ENCODE measurements around the gene CCDC12.

The CCDC12 gene

GRCh38 chr3:46907271-46907670 is 69.3 kb downstream of the CCDC12 start:
- Histone ChIP-seq H3K27me3 (ENCODE audit: control insufficient read depth, insufficient read depth, low read length) (no peaks in the 10 kb centered on the region), H3K9me3 (ENCODE audit: control insufficient read depth, insufficient read depth, low read length) (no peaks in the 10 kb centered on the region), H3K36me3 (ENCODE audit: control insufficient read depth, insufficient read depth, low read length) (no peaks in the 10 kb centered on the region), H3K9ac (ENCODE audit: low read depth, low read length) (no peak overlapping the region), H3K4me3 (ENCODE audit: low read depth, low read length) (no peak overlapping the region), H3K4me1 (ENCODE audit: control insufficient read depth, insufficient read depth, low read length) (no peaks in the 10 kb centered on the region), H3K27ac (ENCODE audit: low read depth, low read length) (no peak overlapping the region)

GRCh38 chr3:46906471-46907058 is 70.0 kb downstream of the CCDC12 start:
- Histone ChIP-seq H3K9me3 (ENCODE audit: control insufficient read depth, insufficient read depth, low read length) (no peaks in the 10 kb centered on the region), H3K4me1 (ENCODE audit: control insufficient read depth, insufficient read depth, low read length) (no peaks in the 10 kb centered on the region)

DNA sequence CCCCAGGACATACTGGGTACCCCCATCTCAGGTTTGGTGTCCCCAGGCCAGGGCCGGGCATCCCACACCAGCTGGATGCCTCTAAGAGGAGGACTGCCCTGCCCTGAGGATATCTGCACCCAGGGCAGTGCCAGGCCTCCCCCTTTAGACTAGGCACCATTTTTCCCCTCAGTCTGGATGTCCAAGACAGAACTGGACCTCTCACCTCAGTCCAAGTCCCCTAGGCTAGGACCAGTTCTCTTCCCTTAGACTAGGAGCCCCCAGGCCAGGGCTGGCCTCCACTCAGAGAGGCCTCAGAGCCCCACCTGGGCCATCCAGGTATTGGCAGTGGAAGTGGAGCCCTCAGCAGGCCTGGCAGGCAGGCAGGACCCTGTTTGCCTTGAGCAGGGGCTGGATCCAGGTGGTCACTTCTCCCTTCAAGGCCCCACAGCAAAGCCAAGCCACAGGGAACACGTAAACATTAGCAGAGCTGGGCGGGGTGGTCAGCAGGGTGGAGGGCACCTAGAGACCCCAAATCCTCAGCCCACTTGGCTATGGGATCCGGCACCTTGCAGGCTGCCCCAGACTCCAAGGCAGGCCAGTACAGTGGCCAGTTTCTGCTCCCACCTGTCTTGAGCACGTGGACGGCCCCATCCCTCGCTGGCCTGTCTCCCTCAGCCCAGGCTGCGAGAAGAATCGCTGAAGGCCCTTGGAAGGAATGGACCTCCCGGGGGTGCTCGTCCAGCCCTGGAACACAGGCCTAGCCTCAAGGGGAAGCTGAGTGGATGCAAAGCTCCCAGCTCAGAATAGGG is 70.7 kb downstream of the CCDC12 start:
- Histone ChIP-seq H3K9me3 (ENCODE audit: control insufficient read depth, insufficient read depth, low read length) (no peaks in the 10 kb centered on the region), H3K27ac (ENCODE audit: low read depth, low read length) (no peak overlapping the region), H3K36me3 (ENCODE audit: control insufficient read depth, insufficient read depth, low read length) (no peaks in the 10 kb centered on the region), H3K27me3 (ENCODE audit: control insufficient read depth, insufficient read depth, low read length) (no peaks in the 10 kb centered on the region), H3K9ac (ENCODE audit: low read depth, low read length) (no peak overlapping the region), H3K4me1 (ENCODE audit: control insufficient read depth, insufficient read depth, low read length) (no peaks in the 10 kb centered on the region), H3K4me3 (ENCODE audit: low read depth, low read length) (no peak overlapping the region)

More at GRCh38 chr3:46906471-46907058, 70.0 kb downstream of the CCDC12 start:
- no peak overlapping the region for H3K27ac ChIP-seq (ENCODE audit: low read depth, low read length)
- no peaks in the 10 kb centered on the region for H3K36me3 ChIP-seq (ENCODE audit: control insufficient read depth, insufficient read depth, low read length)
- no peak overlapping the region for H3K4me3 ChIP-seq (ENCODE audit: low read depth, low read length)
- H3K27me3 ChIP-seq (ENCODE audit: control insufficient read depth, insufficient read depth, low read length): no peaks in the 10 kb centered on the region
- no peak overlapping the region for H3K9ac ChIP-seq (ENCODE audit: low read depth, low read length)

- Histone ChIP-seq H3K4me1 (ENCODE audit: control insufficient read depth, insufficient read depth, low read length) (no peaks in the 10 kb centered on the region), H3K27ac (ENCODE audit: low read depth, low read length) (no peak overlapping the region), H3K9ac (ENCODE audit: low read depth, low read length) (no peak overlapping the region), H3K9me3 (ENCODE audit: control insufficient read depth, insufficient read depth, low read length) (no peaks in the 10 kb centered on the region), H3K36me3 (ENCODE audit: control insufficient read depth, insufficient read depth, low read length) (no peaks in the 10 kb centered on the region), H3K27me3 (ENCODE audit: control insufficient read depth, insufficient read depth, low read length) (no peaks in the 10 kb centered on the region), H3K4me3 (ENCODE audit: low read depth, low read length) (no peak overlapping the region)
These were observed 71.4 kb downstream of the CCDC12 start for GRCh38 chr3:46905213-46905560.

GRCh38 chr3:46904303-46905212 is 72.0 kb downstream of the CCDC12 start:
- Histone ChIP-seq H3K27me3 (ENCODE audit: control insufficient read depth, insufficient read depth, low read length) (no peaks in the 10 kb centered on the region), H3K9ac (ENCODE audit: low read depth, low read length) (no peak overlapping the region), H3K9me3 (ENCODE audit: control insufficient read depth, insufficient read depth, low read length) (no peaks in the 10 kb centered on the region), H3K4me1 (ENCODE audit: control insufficient read depth, insufficient read depth, low read length) (no peaks in the 10 kb centered on the region), H3K27ac (ENCODE audit: low read depth, low read length) (no peak overlapping the region), H3K36me3 (ENCODE audit: control insufficient read depth, insufficient read depth, low read length) (no peaks in the 10 kb centered on the region), H3K4me3 (ENCODE audit: low read depth, low read length) (no peak overlapping the region)

DNA sequence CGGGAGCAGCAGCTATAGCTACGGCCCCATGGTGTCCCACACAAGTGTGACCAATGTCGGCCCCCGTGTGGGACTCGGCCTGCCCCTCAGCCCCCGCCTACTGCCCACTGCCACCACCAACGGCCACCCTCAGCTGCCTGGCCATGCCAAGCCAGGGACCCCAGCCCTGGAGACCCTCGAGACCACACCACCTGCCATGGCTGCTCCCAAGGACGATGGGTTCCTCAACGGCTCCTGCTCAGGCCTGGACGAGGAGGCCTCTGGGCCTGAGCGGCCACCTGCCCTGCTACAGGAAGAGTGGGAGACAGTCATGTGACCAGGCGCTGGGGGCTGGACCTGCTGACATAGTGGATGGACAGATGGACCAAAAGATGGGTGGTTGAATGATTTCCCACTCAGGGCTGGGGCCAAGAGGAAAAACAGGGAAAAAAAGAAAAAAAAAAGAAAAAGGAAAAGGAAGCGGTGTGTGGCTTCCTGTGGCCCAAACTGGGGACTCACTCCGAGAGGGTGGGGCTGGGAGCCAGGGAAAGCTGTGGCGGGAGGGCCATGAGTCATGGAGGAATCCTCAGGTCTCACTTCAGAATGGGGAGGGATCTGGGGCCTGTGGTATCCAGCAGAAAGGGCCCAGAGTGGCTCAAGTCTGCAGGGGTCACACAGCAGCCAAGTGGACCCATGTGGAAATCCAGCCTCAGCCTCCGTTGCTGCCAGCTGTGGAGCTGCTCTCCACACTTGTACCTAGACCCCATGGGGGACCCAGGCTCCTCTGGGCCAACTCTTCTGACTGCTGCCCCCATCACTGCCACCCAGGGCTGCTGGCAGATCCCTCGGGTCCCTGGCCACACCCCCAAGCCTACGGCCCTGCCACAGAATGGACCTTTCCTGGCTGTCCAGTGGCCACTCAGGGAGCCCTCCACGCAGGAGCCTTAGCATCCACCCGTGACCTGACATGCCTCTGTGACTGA is 72.9 kb downstream of the CCDC12 start:
- Histone ChIP-seq H3K4me3 (ENCODE audit: low read depth, low read length) (no peak overlapping the region), H3K27me3 (ENCODE audit: control insufficient read depth, insufficient read depth, low read length) (no peaks in the 10 kb centered on the region), H3K9ac (ENCODE audit: low read depth, low read length) (no peak overlapping the region), H3K4me1 (ENCODE audit: control insufficient read depth, insufficient read depth, low read length) (no peaks in the 10 kb centered on the region), H3K27ac (ENCODE audit: low read depth, low read length) (no peak overlapping the region), H3K36me3 (ENCODE audit: control insufficient read depth, insufficient read depth, low read length) (no peaks in the 10 kb centered on the region), H3K9me3 (ENCODE audit: control insufficient read depth, insufficient read depth, low read length) (no peaks in the 10 kb centered on the region)

DNA sequence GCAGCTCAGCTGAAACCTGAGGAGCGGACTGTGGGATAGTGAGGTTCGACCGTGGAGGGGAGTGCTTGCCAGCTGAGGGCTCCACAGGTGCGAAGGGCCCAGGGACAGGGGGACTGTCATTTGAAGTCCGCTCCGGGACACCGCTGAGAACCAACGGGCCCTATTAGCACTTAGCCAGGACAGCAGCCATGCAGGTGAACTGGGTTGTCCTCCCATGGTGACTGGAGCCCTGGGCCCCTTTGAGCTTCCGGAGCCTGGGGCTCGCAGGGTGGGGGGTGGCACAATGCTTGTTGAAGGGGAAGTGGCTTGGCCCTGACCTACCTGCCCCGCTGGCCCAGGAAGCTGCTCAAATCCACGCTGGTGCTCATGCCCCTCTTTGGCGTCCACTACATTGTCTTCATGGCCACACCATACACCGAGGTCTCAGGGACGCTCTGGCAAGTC is 74.3 kb downstream of the CCDC12 start:
- Histone ChIP-seq H3K9me3 (ENCODE audit: control insufficient read depth, insufficient read depth, low read length) (no peaks in the 10 kb centered on the region), H3K27ac (ENCODE audit: low read depth, low read length) (no peak overlapping the region), H3K9ac (ENCODE audit: low read depth, low read length) (no peak overlapping the region), H3K4me1 (ENCODE audit: control insufficient read depth, insufficient read depth, low read length) (no peaks in the 10 kb centered on the region), H3K27me3 (ENCODE audit: control insufficient read depth, insufficient read depth, low read length) (no peaks in the 10 kb centered on the region), H3K36me3 (ENCODE audit: control insufficient read depth, insufficient read depth, low read length) (no peaks in the 10 kb centered on the region), H3K4me3 (ENCODE audit: low read depth, low read length) (no peak overlapping the region)

GRCh38 chr3:46901591-46902187 is 74.9 kb downstream of the CCDC12 start:
- no peaks in the 10 kb centered on the region for H3K27me3 ChIP-seq (ENCODE audit: control insufficient read depth, insufficient read depth, low read length)
- H3K9ac ChIP-seq (ENCODE audit: low read depth, low read length): no peak overlapping the region
- H3K36me3 ChIP-seq (ENCODE audit: control insufficient read depth, insufficient read depth, low read length): no peaks in the 10 kb centered on the region
- no peaks in the 10 kb centered on the region for H3K4me1 ChIP-seq (ENCODE audit: control insufficient read depth, insufficient read depth, low read length)
- no peak overlapping the region for H3K27ac ChIP-seq (ENCODE audit: low read depth, low read length)
- no peak overlapping the region for H3K4me3 ChIP-seq (ENCODE audit: low read depth, low read length)
- H3K9me3 ChIP-seq (ENCODE audit: control insufficient read depth, insufficient read depth, low read length): no peaks in the 10 kb centered on the region

- H3K9ac ChIP-seq (ENCODE audit: low read depth, low read length): no peak overlapping the region
- no peak overlapping the region for H3K4me3 ChIP-seq (ENCODE audit: low read depth, low read length)
- H3K27me3 ChIP-seq (ENCODE audit: control insufficient read depth, insufficient read depth, low read length): no peaks in the 10 kb centered on the region
- H3K36me3 ChIP-seq (ENCODE audit: control insufficient read depth, insufficient read depth, low read length): no peaks in the 10 kb centered on the region
- H3K9me3 ChIP-seq (ENCODE audit: control insufficient read depth, insufficient read depth, low read length): no peaks in the 10 kb centered on the region
- H3K27ac ChIP-seq (ENCODE audit: low read depth, low read length): no peak overlapping the region
- H3K4me1 ChIP-seq (ENCODE audit: control insufficient read depth, insufficient read depth, low read length): no peaks in the 10 kb centered on the region
These were observed 75.5 kb downstream of the CCDC12 start for GRCh38 chr3:46901061-46901460.

DNA sequence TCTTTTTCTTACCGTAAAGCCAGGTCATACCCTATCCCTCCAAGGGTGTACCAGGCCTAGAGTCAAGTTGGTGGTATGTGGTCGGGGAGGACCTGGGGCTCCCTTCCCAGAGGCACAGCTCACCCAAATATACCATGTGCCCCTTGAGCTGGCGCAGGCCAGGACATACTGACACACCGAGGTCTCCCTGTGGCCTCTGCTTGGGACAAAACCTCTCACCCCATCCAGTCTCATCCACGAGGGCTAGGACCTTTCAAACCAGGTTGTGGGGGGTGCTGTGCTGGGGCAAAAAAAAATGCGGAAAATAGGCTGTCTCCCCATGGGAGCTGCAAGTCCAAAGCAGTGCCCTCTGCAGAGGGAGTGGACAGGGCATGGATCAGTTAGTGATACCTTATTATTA is 76.2 kb downstream of the CCDC12 start:
- no peak overlapping the region for H3K4me3 ChIP-seq (ENCODE audit: low read depth, low read length)
- no peak overlapping the region for H3K27ac ChIP-seq (ENCODE audit: low read depth, low read length)
- no peaks in the 10 kb centered on the region for H3K36me3 ChIP-seq (ENCODE audit: control insufficient read depth, insufficient read depth, low read length)
- no peaks in the 10 kb centered on the region for H3K4me1 ChIP-seq (ENCODE audit: control insufficient read depth, insufficient read depth, low read length)
- H3K27me3 ChIP-seq (ENCODE audit: control insufficient read depth, insufficient read depth, low read length): no peaks in the 10 kb centered on the region
- H3K9ac ChIP-seq (ENCODE audit: low read depth, low read length): no peak overlapping the region
- H3K9me3 ChIP-seq (ENCODE audit: control insufficient read depth, insufficient read depth, low read length): no peaks in the 10 kb centered on the region

Data from HUES48 (cell line).